GM19035 (cell line): ENCODE measurements around the gene MVB12B.

Experiments used
- ATAC-seq: cut with Tn5 transposase; IDR thresholded peaks from one replicate; pipeline ENCODE4 v1.9.1; 2021; ENCODE audit not compliant: unreplicated experiment

The MVB12B gene

GRCh38 chr9:126423142-126423915 is 96.7 kb downstream of the MVB12B start:
- no peak for ATAC-seq

DNA sequence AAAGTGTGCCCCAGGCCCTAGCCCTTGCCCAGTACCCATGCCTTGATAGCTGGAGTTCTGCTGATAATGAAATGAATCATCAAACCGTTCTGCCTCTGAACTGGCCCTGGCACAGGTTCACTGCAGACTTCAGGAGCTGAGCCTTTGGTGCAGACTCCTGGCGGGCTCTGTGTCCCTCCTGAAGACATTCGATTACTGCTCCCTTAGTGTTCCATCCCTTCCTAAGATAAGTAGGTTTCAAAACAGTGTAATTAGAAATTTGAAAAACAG is 97.2 kb downstream of the MVB12B start:
- no peak for ATAC-seq

- ATAC-seq, result no peak
Measured at GRCh38 chr9:126424511-126424910, 97.9 kb downstream of the MVB12B start.

- no peak for ATAC-seq
Measured at GRCh38 chr9:126428534-126429175, 102.0 kb downstream of the MVB12B start.

DNA sequence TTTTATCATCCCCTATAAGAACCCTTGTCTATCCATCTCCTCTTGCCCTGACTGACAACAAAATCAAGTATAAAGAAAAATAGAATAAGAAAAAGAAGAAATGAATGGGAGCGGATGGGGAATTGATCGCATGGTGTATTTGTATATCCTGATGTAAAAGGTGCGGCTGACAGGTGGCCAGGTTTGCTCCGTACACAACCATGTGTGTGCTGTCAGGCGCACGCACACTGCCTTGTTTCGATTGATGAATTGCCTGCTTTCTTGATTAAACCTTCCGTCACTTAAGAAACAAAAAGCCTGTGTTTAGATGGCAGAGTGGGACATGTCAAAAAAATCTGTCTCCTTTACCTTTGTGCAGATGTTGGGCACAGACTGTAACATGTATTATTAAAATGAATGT is 102.6 kb downstream of the MVB12B start:
- ATAC-seq, result no peak

GRCh38 chr9:126430124-126430523 is 103.5 kb downstream of the MVB12B start:
- ATAC-seq, result no peak

GRCh38 chr9:126431077-126431742 is 104.6 kb downstream of the MVB12B start:
- no peak for ATAC-seq

DNA sequence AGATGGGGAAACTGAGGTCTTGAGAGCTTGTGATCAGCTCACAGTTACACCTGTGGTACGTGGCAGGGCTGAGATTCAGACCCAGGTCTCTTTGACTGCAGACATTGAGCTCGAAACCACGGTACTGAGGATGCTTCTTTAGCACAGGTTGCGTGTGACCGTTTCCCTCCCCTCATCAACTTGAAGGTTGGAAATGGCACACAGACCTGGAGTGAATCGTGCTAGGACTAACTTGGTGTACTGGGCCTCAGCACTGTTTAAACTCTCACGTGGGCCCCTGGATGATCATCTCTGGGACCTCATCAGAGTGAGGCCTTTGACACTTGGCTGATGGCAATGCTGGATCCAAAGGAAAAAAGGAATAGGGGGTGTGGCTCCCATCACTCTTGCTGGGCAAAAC is 106.0 kb downstream of the MVB12B start:
- no peak for ATAC-seq

DNA sequence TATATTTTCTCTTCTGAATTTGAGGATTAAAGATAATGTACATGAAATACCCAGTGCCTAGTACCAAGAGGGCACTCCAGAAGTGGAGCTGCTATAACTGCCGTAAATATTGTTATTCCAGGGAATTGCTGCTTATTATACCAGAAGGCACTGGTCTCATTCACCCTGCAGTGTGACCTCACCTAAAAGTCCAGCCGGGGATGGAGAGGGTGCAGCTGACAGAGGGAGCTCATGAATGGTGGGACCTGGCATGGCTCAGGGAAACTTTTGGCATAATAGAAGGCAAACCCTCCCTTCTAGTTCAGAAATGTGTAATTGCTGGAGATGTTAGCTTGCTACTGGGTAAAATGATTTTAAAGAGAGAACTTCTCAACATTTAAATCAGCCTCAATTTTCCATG is 108.5 kb downstream of the MVB12B start:
- ATAC-seq, result no peak

DNA sequence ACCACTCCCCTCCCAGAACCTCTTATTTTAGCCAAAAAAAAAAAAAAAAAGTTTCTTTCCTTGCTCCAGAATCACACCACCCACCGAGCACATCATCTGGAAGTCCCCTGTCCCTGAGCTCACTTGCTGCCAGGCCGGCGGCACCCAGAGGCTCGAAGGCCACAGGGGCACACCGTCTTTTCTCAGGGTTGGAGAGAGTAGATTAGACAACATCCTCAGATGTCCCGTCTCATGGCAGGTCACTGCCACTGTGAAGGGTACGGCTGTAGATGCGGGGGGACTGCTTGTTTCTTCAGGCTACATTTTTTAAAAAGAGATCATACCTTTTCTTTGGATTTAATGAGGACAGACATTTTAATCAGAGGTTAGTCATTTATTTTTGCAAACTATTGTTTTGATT is 109.0 kb downstream of the MVB12B start:
- ATAC-seq, result no peak

GRCh38 chr9:126436545-126437267 is 110.1 kb downstream of the MVB12B start:
- no peak for ATAC-seq

GRCh38 chr9:126437268-126437666 is 110.6 kb downstream of the MVB12B start:
- no peak for ATAC-seq

DNA sequence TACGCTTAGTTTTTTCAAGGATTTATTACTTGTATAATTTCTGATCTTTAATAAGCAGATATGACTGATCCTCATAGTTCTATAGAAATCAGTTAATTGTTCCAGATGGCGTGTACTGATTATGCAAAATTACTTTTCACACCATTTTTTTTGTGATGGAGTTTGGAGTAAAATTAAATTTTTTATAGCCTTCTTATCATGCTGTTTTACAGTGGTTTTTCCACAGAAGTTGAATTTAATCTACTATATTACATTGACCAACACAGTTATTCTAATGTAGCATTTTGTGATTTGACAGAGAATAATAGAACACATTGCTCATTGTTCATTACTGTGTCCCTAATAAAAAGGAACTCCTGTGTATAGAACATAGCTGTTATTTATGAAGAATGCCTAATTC is 111.1 kb downstream of the MVB12B start:
- ATAC-seq, result no peak

DNA sequence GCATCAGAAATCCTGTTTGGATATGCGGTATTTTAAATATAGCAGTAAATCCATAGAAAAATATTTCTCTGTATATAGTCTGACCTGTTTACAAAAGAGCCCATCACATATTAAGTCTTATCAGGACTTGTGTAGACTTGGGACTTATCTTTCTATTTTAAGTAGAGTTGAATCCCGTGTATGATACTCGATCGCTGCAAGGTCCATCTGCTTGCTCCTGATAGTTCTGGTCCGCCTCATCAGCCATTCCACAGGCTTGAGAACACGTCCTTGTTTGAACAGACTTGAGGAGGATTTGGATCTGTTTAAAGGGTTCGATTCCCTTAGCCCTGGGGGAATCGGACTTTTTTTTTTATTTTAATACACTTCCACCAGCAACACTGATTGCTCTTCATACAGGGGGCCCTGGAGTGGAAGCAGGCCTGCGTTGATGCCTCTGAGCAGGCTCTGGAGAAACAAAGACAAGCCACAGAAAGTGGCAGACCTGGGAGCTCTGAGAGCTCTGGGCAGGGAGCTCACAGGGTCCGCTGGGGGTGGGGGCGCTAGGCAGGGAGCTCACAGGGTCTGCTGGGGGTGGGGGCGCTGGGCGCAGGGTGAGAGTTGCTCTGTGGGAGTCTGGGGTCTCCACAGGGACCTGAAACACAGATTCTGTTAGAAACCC is 112.2 kb downstream of the MVB12B start:
- ATAC-seq, result no peak

DNA sequence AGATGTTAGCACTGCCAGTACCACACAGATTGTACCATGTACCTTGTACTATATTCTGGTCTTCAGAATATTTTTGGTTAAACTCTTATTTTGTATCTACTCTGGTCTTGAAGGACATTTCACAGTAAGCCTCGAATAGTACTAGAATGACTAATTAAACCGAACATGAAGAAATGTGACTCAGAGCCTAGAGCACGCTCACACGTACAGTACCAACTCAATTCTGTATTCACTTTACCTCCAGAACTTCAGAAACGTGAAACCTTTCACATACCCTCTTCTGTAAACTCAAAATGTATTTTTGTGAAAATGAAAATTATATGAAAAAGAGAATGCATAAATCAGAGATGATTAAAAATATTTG is 112.8 kb downstream of the MVB12B start:
- ATAC-seq, result no peak

GRCh38 chr9:126439883-126440653 is 113.4 kb downstream of the MVB12B start:
- ATAC-seq, result no peak

- no peak for ATAC-seq
Measured at GRCh38 chr9:126440940-126441339, 114.3 kb downstream of the MVB12B start.

DNA sequence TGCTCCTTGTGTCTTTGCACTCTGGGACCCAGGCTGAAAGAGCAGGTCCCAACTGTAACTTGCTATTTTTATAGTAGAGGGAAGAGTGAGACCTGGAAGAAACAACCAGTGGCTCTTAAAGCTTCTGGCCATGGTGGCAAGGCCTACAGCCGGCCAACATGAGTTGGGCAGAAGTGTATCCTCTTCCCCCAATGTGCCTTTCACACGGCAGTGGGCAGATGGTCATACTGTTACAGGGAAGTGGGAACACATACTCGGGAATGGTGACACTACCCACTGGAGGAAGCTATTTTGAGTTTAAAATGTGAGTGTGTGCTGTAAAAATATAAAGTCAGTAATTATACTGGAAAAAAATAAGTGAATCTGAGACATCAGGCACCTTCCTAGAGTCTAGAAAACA is 116.0 kb downstream of the MVB12B start:
- ATAC-seq, result no peak

DNA sequence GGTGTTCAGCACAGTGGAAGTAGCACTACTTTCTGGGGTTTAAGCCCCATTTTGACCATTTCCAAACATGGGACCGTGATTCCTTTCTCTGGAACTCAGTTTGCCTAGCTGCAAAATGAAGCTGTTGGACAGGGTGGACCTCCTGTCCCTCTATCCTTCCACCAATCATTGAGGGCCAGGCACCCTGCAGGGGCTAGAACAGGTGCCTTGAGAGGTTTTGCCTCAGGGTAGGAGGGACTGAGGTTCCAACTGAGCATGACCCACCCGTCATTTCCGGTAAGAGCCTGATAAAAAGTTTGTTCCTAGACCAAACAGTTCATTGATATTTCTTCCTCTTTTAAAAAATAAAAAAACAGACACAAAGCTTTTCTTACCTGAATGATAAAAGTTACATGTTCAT is 116.5 kb downstream of the MVB12B start:
- ATAC-seq, result no peak

- no peak for ATAC-seq
Measured at GRCh38 chr9:126448136-126448535, 121.5 kb downstream of the MVB12B start.
